Dendritic cell treated with granulocyte-macrophage colony-stimulating factor and Interleukin-4, amounts not matched to agents 40 ng/mL and 50 ng/mL, for 4 days (primary cell): ENCODE measurements around the gene LMO2.
"Not testable (repeated sequence)": the region's sequence is repeated elsewhere in the genome, so short reads cannot be mapped to it uniquely, and the experiment has no call there.

Experiments used
- H3K27ac Mint-ChIP-seq: one replicate; pipeline ENCODE4 v1.8.0; 2022; ENCODE audit warnings: mild to moderate bottlenecking, mixed read lengths
- H3K27me3 Mint-ChIP-seq: one replicate; pipeline ENCODE4 v1.8.0; 2022; ENCODE audit warnings: mild to moderate bottlenecking, mixed read lengths
- H3K36me3 Mint-ChIP-seq: one replicate; pipeline ENCODE4 v1.8.0; 2022; ENCODE audit warnings: low read depth, mixed read lengths
- H3K4me1 Mint-ChIP-seq: one replicate; pipeline ENCODE4 v1.8.0; 2022; ENCODE audit warnings: low read depth, mixed read lengths
- H3K4me3 Mint-ChIP-seq: one replicate; pipeline ENCODE4 v1.8.0; 2022; ENCODE audit warnings: mild to moderate bottlenecking, moderate library complexity, mixed read lengths
- H3K9me3 Mint-ChIP-seq: one replicate; pipeline ENCODE4 v1.8.0; 2022; ENCODE audit warnings: mixed read lengths
- intact Hi-C: fragments of 100-400 bp; cut with micrococcal nuclease; formaldehyde crosslinking; loops from one replicate; pipeline ENCODE4 v1.15.0; 2022

The LMO2 gene

GRCh38 chr11:33855500-33855899 is 36.4 kb downstream of the LMO2 start:
- Mint-ChIP-seq H3K4me1 (peaks cover 11% of the 10 kb centered on the region), H3K9me3 (no peaks in the 10 kb centered on the region), H3K36me3 (peaks cover 89% of the 10 kb centered on the region), H3K27ac (no peak overlapping the region), H3K4me3 (no peak overlapping the region), H3K27me3 (no peaks in the 10 kb centered on the region)
- intact Hi-C loops = loop anchor here (5.0 kb wide), 1 partner anchor 132 kb away; no protein-coding TSS in a partner anchor

DNA sequence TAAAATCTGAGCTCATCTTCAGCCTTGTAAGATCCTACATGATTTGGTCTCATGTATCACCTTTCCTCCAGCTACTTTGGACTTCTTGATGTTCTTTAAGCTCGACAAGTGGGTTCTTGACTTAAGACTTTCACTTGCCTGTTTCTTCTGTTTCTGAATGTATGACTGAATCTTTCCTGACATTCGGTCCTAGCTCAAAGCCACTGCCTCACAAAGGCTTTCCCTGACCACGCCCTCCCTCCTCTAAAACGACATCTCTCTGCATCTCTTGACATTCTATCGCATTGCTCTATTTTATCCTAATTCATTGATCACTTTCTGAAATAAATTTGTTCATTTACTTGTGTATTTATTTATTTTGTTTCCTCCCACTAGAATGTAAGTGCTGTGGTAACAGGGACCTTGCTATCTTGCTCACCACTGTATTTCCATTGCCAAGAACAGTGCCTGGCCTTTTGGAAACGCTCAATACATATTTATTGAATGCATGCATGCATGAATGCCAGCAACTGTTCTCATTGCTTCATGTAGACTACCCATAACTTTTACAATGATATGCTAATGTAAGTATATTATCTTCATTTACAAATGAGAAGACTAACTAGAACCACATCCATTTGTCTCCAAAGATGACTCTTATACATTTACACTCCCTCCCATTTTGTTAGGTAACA is 43.0 kb downstream of the LMO2 start:
- H3K27me3 Mint-ChIP-seq = peaks cover 2% of the 10 kb centered on the region
- H3K36me3 Mint-ChIP-seq = peaks cover 23% of the 10 kb centered on the region

GRCh38 chr11:33847251-33847650 is 44.6 kb downstream of the LMO2 start:
- Mint-ChIP-seq H3K9me3 (no peaks in the 10 kb centered on the region), H3K4me3 (no peak overlapping the region), H3K27me3 (peaks cover 4% of the 10 kb centered on the region), H3K27ac (no peak overlapping the region), H3K36me3 (peaks cover 7% of the 10 kb centered on the region), H3K4me1 (no peaks in the 10 kb centered on the region)
- intact Hi-C loops = no loop called here

More for the DNA sequence above, 43.0 kb downstream of the LMO2 start:
- H3K9me3 Mint-ChIP-seq = no peaks in the 10 kb centered on the region
- no peak overlapping the region for H3K4me3 Mint-ChIP-seq
- no peak overlapping the region for H3K27ac Mint-ChIP-seq
- H3K4me1 Mint-ChIP-seq = no peaks in the 10 kb centered on the region
- intact Hi-C loops = no loop called here

DNA sequence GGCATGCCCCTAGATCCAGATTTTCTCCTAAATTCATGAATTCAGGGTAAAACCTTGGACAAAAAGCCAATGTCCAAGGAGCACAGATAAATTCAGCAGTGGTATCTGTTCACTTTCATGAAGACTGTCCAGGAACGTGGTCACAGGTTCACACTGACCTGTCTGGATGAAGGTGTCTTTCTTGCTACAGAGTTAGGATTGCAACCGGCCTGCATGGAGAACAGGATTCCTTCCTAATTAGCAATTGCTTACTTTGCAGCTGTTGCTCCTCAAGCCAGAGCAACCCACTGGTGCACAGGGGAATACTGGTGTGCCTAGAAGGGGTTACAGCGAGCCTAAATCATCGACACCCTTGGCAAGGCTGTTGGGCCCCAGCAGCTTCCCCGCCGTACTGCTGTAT is 47.6 kb downstream of the LMO2 start:
- no peaks in the 10 kb centered on the region for H3K4me1 Mint-ChIP-seq
- intact Hi-C loops = no loop called here
- no peaks in the 10 kb centered on the region for H3K36me3 Mint-ChIP-seq
- no peak overlapping the region for H3K27ac Mint-ChIP-seq
- H3K9me3 Mint-ChIP-seq = no peaks in the 10 kb centered on the region
- no peak overlapping the region for H3K4me3 Mint-ChIP-seq
- peaks cover 7% of the 10 kb centered on the region for H3K27me3 Mint-ChIP-seq

DNA sequence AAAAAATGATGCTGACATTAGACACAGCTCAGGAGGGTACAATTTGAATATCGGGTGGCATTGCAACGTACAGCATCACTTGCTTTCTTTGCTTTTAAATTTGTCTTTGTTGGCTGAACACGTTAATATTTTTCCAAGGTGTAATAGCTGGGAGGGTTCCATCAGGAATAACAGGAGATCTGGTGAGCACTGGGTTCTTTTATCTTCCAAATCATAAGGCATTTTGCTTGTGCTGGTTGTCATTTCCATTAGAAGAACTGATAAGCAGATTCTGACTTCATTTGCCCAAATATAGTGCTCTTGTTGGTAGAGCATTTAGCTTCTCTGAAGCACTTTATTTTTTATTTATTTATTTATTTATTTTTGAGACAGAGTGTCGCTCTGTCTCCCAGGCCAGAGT is 48.9 kb downstream of the LMO2 start:
- Mint-ChIP-seq H3K27me3 (peaks cover 7% of the 10 kb centered on the region), H3K27ac (no peak overlapping the region), H3K4me1 (no peaks in the 10 kb centered on the region), H3K4me3 (no peak overlapping the region), H3K9me3 (no peaks in the 10 kb centered on the region), H3K36me3 (no peaks in the 10 kb centered on the region)
- intact Hi-C loops = no loop called here

GRCh38 chr11:33842236-33842915 is 49.5 kb downstream of the LMO2 start:
- intact Hi-C loops = no loop called here
- Mint-ChIP-seq H3K27me3 (peaks cover 7% of the 10 kb centered on the region), H3K4me1 (no peaks in the 10 kb centered on the region), H3K4me3 (no peak overlapping the region), H3K27ac (no peak overlapping the region), H3K36me3 (no peaks in the 10 kb centered on the region), H3K9me3 (no peaks in the 10 kb centered on the region)

DNA sequence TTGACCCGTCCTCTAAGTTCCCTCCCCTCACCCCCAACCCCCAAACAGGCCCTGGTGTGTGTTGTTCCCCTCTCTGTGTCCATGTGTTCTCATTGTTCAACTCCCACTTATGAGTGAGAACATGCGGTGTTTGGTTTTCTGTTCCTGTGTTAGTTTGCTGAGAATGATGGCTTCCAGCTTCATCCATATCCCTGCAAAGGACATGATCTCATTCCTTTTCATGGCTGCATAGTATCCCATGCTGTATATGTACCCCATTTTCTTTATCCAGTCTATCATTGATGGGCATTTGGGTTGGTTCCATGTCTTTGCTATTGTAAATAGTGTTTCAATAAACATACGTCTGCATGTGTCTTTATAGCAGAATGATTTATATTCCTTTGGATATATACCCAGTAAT is 53.6 kb downstream of the LMO2 start:
- H3K9me3 Mint-ChIP-seq, H3K4me1 Mint-ChIP-seq, intact Hi-C loops, H3K36me3 Mint-ChIP-seq, H3K4me3 Mint-ChIP-seq, H3K27ac Mint-ChIP-seq: not testable (repeated sequence)
- H3K27me3 Mint-ChIP-seq = peaks cover 12% of the 10 kb centered on the region

- H3K27me3 Mint-ChIP-seq = peaks cover 13% of the 10 kb centered on the region
- H3K36me3 Mint-ChIP-seq, H3K27ac Mint-ChIP-seq, H3K4me1 Mint-ChIP-seq, intact Hi-C loops, H3K9me3 Mint-ChIP-seq, H3K4me3 Mint-ChIP-seq: not testable (repeated sequence)
Measured at GRCh38 chr11:33837334-33837733, 54.5 kb downstream of the LMO2 start.

GRCh38 chr11:33835143-33835878 is 56.6 kb downstream of the LMO2 start:
- peaks cover 18% of the 10 kb centered on the region for H3K27me3 Mint-ChIP-seq
- H3K36me3 Mint-ChIP-seq = no peaks in the 10 kb centered on the region
- no peak overlapping the region for H3K4me3 Mint-ChIP-seq
- H3K4me1 Mint-ChIP-seq = no peaks in the 10 kb centered on the region
- no peaks in the 10 kb centered on the region for H3K9me3 Mint-ChIP-seq
- intact Hi-C loops = no loop called here
- no peak overlapping the region for H3K27ac Mint-ChIP-seq

- peaks cover 13% of the 10 kb centered on the region for H3K4me1 Mint-ChIP-seq
- peaks cover 36% of the 10 kb centered on the region for H3K27me3 Mint-ChIP-seq
- no peaks in the 10 kb centered on the region for H3K36me3 Mint-ChIP-seq
- no peak overlapping the region for H3K27ac Mint-ChIP-seq
- no peak overlapping the region for H3K4me3 Mint-ChIP-seq
- no peaks in the 10 kb centered on the region for H3K9me3 Mint-ChIP-seq
- intact Hi-C loops = no loop called here
Measured at GRCh38 chr11:33832676-33833075, 59.2 kb downstream of the LMO2 start.

GRCh38 chr11:33830903-33831648 is 60.8 kb downstream of the LMO2 start:
- Mint-ChIP-seq H3K27me3 (peaks cover 44% of the 10 kb centered on the region), H3K36me3 (no peaks in the 10 kb centered on the region), H3K4me3 (no peak overlapping the region), H3K27ac (no peak overlapping the region), H3K4me1 (peaks cover 13% of the 10 kb centered on the region), H3K9me3 (no peaks in the 10 kb centered on the region)
- intact Hi-C loops = no loop called here

- peaks cover 54% of the 10 kb centered on the region for H3K27me3 Mint-ChIP-seq
- no peaks in the 10 kb centered on the region for H3K9me3 Mint-ChIP-seq
- peaks cover 13% of the 10 kb centered on the region for H3K4me1 Mint-ChIP-seq
- intact Hi-C loops = loop anchor here (1.0 kb wide), 1 partner anchor 21 kb away; no protein-coding TSS in a partner anchor
- H3K36me3 Mint-ChIP-seq = no peaks in the 10 kb centered on the region
- no peak overlapping the region for H3K27ac Mint-ChIP-seq
- H3K4me3 Mint-ChIP-seq = peak overlapping the region; percentile 71
Measured at GRCh38 chr11:33829430-33830141, 62.3 kb downstream of the LMO2 start.
